NCI-H748 treated with DMSO at 0.1 percent for 48 hours (cell line): ENCODE results near the gene MTRF1.

Experiments used
- DNase-seq: peaks from one replicate; lab custom pipeline; 2025; lab: John Stamatoyannopoulos, UW

Gene MTRF1

DNA sequence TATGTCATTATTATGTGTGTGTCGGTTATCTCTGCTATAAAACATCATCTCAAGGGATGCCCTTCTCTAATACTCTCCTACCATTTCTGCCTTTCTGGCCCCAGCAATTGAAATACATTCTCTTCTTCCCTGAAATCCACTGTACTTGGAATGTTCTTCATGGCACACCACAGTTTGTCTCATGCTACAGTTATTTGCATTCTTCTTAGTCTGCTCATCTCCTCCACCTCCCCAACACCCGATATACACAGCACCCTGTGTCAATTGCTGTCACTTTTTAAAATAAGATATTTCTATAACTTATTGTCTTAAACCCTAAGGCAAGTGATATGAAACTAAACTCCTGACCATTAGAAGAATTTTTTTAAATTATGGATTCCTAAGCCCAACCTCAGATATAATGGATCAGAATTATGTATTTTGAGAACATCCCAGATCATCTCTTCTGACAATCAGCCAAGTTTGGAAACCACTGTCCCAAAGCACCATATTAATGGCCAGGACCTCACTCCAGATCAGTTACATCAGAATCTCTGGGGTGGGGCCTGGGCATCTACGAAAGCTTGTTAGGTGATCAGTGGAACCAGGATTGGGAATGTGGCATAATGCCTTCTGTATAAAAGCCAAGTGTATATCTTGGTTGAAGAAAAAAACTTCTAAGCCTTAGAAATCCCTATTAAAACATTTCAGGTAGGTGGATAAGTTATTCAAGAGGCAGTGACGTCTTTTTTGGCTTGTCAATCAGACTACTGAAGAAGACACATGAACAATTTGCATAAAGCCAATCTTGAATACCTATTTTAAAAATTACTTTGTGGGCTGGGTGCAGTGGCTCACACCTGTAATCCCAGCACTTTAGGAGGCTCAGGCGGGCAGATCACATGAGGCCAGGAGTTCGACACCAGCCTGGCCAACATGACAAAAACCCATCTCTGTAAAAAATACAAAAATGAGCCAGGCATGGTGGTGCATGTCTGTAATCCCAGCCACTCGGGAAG, 39.0 kb downstream of the MTRF1 start:
- DNase-seq: no peak

DNA sequence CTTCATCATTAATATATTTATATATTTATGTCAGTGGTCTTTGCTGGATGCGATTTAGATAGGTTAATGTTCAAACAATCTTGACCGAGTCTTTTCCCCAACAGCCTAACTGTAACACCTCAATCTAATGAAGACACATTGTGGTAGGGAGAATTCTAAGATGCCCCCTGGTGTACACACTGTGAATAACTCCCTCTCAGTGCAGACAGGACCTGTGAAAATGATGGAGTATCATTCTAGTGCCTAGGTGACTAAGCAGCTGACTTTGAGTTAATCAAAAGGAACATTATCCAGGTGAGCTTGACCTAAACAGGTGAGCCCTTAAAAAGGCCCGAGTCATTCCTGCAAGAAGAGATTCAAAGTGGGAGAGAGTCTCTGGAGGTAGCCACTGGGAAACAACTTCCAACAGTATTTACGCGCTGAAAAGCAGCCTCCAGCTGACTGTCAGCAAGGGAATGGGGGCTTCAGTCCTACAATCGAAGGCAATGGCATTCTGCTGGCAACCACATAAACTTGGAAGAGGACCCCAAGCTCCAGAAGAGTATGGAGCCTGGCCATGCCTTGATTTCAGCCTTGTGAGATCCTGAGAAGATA, 41.0 kb downstream of the MTRF1 start:
- DNase-seq: peak; percentile 28

DNA sequence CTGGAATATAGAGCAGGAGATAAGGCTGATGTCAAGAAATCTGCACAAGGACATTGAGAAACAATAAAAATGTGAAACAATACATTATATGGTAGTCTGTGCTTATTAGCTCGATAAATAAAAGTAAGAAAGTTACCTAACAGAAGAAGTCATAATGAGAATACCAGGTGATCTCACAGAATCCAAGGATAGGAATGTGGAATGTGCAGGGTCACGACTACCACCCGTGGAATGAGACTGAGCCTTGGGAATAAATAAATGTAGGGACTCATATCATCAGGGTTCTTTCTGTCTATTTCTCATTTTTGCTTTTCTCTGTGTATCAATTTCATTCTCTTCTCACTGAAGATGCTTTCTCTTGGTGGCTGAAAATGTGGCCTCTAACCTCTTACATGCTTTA, 43.0 kb downstream of the MTRF1 start:
- no peak for DNase-seq

DNA sequence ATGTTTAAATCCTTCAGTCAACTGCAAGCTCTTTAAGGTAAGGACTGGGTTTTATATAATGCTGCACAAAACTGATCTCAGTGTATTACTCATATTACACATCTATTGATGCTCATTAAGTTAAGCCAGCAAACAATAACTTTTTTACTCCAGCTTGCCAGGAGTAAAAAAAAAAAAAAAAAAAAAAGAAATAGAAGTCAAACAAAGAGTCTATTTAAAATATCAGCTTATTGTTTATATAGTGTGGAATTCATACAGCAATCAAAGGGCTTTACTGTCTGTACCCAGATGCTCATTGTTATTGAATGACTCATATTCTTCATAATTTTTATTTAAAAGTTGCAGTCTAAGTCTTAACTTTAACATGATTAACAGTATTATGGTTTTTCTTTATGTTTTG, 47.2 kb downstream of the MTRF1 start:
- no peak for DNase-seq

DNA sequence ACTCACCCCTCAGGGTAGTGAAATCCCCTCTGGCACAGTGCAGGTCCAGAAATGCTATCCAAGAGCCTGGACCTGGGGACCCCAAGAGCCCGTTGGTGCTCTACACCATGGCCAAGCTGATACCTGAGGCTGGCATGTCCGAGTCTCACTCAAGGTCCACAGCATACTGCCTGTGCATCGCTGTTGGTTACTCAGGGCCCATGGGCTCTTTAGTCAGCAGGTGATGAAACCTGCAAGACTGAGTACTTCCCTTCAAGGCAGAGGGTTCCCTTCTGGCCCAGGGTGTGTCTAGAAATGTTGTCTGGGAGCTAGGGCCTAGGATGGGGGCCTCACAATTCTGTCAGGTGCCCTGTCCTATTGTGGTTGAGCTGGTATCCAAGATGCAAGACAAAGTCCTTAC, 49.5 kb downstream of the MTRF1 start:
- no peak for DNase-seq

DNA sequence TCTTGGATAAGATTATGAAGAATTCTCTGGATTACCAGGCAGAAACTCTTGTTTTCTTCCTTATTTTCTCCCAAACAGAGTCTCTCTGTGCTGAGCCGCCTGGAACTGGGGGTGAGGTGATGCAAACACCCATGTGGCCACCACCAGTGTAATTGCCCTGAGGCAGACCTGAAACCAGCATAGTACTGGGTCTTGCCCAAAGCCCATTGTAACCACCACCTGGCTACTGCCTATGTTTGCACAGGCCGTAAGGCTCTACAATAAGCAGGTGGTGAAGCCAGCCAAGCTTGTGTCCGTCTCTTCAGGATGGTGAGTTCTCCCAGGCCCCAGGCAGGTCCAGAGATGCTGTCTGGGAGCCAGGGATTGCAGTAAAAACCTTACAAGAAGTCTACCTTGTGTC, 50.1 kb downstream of the MTRF1 start:
- no peak for DNase-seq

DNA sequence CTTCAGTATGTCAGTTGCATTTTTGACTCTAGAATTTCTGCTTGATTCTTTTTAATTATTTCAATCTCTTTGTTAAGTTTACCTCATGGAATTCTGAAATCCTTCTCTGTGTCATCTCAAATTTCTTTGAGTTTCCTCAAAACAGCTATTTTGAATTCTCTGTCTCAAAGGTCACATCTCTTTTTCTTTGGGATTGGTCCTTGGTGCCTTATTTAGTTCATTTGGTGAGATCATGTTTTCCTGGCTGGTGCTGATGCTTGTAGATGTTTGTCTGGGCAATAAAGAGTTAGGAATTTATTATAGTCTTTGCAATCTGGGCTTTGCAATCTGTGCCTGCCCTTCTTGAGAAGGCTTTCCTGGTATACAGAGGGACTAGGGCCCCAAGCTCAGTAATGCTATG, 50.5 kb downstream of the MTRF1 start:
- no peak for DNase-seq

DNA sequence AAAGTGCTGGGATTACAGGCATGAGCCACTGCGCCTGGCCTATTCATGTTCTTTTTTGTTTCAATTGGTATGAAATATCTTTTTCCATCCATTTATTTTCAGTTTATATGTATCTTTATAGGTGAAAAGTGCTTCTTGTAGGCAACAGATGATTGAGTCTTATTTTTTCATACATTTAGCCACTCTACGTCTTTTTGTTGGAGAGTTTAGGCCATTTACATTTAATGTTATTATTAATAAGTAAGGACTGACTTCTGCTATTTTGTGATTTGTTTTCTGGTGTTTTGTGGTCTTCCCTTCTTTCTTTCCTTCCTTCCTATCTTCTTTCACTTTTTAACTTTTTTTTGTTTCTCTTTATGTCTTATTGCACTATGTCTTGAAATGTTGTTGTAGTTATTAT, 52.3 kb downstream of the MTRF1 start:
- DNase-seq: no peak

DNA sequence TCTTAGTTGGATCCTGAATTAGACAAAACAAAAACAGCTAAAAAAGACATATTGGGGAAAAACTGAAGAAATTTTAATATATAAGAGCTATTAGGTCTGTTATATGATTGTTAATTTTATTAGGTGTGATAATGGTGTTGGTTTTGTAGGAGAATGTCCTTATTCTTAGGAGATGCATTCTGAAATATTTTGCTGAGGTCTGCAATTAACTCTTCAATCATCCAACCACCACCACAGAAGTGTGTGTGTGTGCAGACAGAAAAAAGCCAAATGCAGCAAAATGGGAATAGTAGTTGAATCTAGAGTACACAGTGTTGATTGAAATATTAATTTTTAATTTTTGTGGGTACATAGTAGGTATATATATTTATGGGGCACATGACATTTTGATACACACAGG, 56.9 kb downstream of the MTRF1 start:
- no peak for DNase-seq

DNA sequence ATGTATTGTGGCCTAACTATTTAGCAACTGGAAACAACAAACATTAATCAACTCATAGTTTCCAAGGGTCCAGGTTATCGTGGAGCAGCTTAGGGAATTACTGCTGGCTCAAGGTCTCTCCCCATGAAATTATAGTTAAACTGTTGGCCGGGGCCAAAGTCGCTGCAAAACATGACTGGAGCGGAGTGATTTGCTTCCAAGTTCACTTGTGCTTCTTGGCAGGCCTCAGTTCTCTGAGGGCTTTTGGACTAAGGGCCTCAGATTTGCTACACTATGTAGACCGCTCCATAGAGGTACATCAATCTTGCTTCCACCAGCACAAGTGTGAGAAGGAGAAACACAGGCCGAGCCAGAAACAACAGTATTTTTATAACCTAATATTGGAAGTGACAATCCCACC, 59.6 kb downstream of the MTRF1 start:
- DNase-seq: no peak

DNA sequence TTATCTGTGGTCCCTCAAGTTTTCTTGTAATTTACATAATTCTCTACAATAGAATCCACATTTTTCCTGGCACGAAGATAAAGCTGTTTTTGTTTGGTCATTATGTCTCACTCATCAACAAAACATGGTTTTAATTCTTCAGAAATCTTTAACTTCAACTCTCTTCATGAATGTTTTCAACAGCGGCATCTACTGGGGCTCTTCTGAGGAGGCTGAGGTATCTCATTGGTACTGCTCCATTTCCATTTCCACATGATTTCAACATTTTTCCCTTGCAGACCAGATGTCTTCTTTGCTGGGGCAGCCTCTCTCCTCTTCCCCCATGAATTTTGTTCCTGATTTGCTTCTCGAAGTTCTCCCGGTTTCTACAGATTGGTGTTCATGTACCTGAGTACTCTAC, 63.2 kb downstream of the MTRF1 start:
- DNase-seq: no peak

DNA sequence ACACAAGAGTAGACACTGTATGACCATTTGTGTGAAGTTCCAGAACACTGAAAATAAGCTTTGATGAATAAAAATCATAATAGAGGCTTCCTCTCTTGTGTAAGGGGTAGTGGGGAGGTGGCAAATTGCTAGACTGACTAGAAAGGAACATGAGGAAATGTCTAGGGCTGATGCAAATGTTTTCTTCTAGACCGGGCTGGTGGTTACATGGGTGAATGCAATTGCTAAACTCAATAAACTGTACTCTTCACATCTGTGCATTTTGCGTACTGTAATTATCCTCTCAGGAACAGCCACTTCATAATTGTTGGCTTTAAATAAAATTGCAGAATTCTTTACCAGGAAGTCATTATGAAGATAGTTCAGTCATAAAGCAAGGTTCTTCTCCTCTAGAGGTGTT, 63.9 kb downstream of the MTRF1 start:
- no peak for DNase-seq

DNA sequence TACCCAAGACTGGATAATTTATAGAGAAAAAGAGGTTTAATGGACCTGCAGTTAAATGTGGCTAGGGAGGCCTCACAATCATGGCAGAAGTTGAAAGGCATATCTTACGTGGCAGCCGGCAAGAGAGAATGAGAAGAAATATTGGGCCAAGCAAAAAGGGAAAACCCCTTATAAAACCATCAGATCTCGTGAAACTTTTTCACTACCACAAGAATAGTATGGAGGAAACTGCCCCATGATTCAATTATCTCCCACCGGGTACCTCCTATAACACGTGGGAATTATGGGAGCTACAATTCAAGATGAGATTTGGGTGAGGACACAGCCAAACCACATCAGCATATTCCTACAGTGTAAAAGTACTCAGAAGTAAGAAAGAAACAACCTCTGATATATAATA, 64.3 kb downstream of the MTRF1 start:
- DNase-seq: no peak

DNA sequence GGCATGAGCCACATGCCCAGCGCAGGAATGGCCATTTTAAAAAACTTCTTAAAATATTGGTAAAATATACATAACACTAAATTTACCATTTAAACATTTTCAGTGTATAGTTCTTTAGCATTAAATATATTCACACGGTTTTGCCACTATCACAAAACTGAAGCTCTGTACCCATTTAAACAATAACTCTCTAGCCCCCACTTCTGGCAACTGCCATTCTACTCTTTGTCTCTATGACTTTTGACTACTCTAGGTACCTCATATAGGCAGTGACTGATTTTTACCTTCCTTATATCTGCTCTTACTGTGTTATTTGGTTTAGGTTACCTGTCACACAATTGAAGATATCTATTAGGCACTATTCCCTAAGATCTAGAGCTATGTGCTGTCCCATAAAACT, 66.8 kb downstream of the MTRF1 start:
- no peak for DNase-seq

DNA sequence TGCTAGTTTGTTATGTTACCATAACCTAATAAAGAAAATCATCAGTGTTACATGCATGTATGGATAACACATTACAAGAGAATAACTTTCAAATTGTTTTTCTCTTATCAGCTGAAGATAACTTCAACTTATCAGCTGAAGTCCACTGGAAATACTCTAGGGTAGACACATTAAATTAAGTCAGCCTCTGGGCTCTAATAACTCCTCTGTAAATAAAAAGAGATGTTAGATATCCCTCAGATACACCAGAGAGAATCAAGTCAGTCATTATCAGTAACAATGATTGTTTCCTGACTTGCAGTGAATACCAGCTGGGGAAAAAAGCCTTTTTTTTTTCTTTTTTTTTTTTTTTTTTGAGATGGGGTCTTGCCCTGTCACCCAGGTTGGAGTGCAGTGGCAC, 67.4 kb downstream of the MTRF1 start:
- DNase-seq: no peak

DNA sequence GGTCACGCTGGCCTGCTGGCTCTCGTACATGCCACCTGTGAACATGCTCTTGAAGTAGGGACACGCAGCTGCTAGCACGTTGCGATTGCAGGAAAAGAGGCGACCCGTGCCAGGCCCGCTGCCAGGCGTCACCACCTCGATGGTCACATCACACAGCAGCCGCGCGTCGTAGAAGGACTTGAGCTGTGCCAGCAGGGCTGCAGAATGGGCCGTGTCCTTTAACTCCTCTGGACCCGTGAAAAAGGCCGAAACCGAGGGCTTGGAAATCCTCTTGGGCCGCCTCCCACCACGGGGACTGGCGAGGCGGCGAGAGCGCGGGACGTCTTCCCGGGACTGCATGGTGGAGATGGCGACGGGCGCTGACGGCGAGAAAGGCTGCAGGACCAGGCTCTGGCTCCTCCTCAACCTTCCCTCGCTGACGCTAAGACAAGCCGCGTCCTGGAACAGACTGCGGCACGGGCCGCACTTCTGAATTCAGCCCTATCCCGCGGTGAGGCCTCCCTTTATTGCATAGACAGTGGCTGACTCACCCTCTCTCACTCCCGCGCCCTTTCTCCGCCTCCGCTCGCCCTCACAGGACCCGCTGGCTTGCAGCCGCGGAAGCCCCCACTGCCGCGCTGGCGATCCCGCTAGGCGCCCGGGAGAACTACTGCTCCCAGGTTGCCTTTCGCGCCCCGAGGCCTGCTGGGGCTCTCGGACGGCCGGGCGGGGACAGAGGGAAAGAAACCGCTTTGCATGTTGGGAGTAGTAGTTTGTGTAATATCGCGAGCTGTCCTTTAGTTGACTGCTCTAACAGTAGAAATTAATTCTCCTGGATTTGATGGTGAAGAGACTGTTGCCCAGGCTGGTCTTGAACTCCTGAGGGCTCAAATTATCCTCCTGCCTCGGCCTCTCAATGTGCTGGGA, 69.2 kb downstream of the MTRF1 start, which contains the start of gene KBTBD7:
TSS of gene KBTBD7 (minus strand) at position 651 of the 906 bp plus-strand sequence. CDS start at position 339, 312 bp downstream.
- DNase-seq: peak; percentile 70

DNA sequence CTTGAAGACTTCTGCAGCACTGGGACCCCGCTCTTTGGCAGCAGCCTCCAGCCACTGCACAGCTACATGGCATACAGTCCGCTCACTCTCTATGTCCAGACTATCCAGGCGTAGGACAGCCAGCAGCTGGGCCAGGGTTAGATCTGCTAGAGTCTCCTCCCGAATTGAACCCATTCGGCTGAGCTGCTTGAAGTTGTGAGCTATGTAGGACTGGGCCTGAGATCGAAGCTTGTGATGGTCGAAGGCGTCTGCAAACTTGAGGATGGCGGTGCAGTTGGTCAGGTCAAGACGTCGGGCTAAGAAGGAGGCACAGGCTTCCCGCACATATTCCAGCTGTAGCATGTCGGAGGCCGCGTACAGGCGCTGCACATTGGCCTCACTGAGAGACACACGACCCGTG, 69.9 kb downstream of the MTRF1 start:
- DNase-seq: no peak

DNA sequence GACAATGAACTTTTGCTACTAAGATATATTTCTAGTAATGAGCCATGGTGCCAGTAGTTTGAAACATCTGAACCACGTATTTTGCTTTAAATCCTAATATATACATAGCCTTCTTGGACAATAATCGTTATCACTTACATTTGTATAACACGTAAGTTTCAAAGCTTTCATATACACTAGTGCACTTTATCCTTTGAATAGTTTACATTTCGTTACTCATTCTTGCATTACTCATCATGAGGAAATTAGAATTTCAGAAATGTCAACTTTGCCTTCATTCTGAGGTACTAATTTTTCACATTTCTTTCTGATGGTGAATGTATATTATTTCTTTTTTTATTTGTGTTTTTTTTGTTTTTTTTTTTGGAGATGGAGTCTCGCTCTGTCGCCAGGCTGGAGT, 74.8 kb downstream of the MTRF1 start:
- no peak for DNase-seq

DNA sequence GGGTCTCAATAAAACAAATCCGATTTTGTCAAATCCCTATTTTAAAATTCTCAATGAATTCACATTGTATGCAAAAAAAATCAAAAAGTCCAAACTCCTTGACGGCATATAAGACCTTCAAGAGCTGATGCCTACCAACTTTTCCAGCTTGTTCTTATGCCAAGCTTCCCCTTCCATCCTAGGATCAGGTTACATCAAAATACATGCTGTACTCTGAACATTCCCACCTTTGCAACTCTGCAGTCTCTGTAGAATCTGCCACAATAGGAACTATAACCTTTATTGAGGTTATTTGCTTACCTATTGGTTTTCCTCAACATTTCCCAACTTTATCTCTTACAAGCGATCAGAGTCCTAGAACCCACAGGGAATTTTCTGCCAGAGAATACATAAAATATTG, 76.9 kb downstream of the MTRF1 start:
- no peak for DNase-seq

DNA sequence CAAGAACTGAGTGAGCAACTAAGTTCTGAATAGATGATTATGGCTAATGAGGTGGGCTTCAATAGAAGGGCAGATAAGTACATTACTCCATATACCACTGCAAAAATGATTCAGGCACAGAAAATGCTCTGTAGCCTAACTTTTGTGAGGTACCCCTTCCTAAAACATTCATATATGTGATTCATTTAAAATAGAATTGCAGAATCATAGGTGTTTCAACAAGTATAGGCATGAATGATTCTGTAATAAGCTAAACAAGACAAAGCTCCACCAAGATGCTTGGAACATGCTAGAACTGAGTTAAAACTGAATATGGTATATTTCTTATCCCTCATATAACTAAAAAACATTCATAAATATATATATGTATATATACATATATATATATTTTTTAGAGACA, 81.1 kb downstream of the MTRF1 start:
- no peak for DNase-seq

DNA sequence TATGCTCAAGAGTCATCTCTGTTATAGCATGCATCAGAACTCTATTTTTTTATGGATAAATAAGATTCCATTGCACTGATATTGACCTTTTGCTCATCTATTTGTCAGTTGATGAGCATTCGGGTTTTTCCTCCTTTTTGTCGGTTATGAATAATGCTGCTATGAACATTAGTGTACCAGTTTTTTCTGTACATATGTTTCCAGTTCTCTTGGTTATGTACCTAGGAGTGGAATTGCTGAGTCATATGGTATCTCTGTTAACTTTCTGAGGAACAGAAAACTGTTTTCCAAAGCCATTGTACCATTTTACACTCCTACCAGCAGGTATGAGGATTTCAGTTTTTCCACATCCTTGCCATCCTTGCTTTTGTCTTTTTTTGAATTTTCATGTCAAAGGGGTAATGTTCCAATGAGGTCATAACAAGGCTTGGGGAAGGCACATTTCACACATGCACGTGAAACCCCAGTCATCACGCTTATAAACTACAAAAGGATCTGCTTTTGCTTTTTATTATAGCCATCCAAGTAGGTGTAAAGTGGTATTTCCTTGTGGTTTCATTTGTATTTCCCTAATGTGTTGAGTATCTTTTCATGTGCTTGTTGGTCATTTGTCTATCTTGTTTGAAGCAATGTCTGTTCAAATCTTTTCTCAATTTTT, 83.7 kb downstream of the MTRF1 start:
- no peak for DNase-seq

DNA sequence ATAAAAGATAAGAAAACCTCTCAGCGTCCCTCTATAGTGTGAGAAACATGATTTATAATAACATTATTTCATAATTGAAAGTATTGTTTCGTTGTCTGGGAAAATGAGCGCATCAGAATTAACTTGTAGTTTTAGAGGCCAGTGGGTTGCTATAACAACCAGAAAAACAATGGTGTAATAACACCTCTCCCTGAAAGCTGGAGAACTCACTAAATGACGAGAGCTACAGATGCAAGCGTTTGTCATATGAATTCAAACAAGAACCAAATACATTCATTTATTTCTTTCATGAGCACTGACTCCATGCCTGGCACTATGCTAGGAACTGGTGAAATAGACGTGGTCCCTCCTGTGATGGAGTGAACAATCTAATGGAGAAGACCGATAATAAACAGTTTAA, 85.3 kb downstream of the MTRF1 start:
- no peak for DNase-seq
